ENCODE data around the gene GM2A.

- TF ChIP-seq CTCF (IDR thresholded peaks at IDR 0.05) = peak in 1 of 6 experiments; percentile 12
- no peak for TF ChIP-seq POLR2A (IDR thresholded peaks at IDR 0.05)
Observed at GRCh38 chr5:151318850-151319732, 66.1 kb downstream of the GM2A start.

All from esophagus squamous epithelium (tissue), 4 donors.